KG1 (cell line): ENCODE measurements around the gene SHC2.
"Not testable (repeated sequence)": the region's sequence is repeated elsewhere in the genome, so short reads cannot be mapped to it uniquely, and the experiment has no call there.

Source experiments
- DNase-seq: peaks from one replicate; lab custom pipeline; 2025; lab: John Stamatoyannopoulos, UW

The SHC2 gene

GRCh38 chr19:468587-469256 is 7.9 kb upstream of the SHC2 start:
- no peak for DNase-seq

GRCh38 chr19:467554-467953 is 6.7 kb upstream of the SHC2 start:
- DNase-seq: no peak

- DNase-seq: no peak
Measured at GRCh38 chr19:465056-465816, 4.4 kb upstream of the SHC2 start.

- no peak for DNase-seq
Measured at GRCh38 chr19:464208-464545, 3.3 kb upstream of the SHC2 start.

DNA sequence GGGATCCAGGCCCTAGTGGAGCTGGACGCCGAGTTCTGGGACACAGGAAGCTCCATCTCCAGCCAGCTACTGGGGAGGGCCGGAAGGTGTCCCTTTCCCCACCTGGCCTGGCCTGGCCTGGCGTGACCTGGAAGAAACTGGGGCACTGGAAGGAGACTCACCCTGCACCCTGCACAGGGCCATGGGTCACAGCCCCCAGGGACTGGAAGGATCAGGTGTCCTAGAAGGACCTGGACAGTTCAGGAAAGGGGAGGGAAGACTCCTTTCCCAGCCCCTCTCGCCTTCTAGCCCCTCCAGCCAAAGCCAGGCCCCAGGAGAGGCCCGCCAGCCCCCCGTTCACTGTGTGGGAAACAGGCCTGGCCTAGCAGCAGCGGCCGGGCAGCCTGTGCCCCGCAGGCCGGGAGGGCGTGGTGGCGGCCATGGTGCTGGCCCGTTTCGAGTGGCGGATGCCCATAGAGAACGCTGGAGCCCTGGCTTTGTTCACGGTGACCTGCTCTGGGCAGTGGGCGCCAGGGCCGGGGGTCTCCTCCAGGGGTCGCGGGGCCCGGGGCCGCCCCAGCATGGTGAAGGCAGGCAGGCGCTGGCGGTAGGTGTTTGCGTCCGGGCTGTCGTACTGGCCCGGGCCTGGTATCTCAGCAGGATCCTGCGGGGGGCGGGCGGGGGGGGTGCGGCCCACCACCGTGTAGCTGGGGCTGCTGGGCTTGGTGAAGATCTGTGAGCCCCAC is 2.8 kb upstream of the SHC2 start:
- no peak for DNase-seq

GRCh38 chr19:461721-462551 is 1.1 kb upstream of the SHC2 start:
- no peak for DNase-seq

GRCh38 chr19:459724-460511 is 915 bp downstream of the SHC2 start:
- no peak for DNase-seq

DNA sequence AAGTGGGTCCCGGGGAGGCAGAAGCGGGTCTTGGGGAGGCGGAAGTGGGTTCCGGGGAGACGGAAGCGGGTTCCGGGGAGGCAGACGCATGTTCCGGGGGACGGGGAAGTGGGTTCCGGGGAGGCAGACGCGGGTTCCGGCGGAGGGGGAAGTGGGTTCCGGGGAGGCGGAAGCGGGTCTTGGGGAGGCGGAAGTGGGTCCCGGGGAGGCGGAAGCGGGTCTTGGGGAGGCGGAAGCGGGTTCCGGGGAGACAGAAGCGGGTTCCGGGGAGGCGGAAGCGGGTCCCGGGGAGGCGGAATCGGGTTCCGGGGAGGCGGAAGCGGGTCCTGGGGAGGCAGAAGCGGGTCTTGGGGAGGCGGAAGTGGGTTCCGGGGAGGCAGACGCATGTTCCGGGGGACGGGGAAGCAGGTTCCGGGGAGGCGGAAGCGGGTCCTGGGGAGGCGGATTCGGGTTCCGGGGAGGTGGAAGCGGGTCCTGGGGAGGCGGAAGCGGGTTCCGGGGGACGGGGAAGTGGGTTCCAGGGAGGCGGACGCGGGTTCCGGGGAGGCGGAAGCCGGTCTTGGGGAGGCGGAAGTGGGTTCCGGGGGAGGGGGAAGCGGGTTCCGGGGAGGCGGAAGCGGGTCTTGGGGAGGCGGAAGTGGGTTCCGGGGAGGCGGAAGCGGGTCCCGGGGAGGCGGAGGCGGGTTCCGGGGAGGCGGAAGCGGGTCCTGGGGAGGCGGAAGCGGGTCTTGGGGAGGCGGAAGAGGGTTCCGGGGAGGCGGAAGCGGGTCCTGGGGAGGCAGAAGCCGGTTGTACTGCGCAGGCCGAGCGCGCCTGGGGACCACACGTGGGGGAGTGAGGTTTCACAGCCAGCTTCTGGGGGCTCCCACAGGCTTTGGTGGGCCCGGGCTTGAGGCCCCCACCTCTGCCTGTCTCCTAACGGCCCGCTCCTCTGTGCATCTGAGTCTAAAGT is 2.5 kb downstream of the SHC2 start:
- no peak for DNase-seq

- DNase-seq: no peak
Measured at GRCh38 chr19:457636-458035, 3.2 kb downstream of the SHC2 start.

DNA sequence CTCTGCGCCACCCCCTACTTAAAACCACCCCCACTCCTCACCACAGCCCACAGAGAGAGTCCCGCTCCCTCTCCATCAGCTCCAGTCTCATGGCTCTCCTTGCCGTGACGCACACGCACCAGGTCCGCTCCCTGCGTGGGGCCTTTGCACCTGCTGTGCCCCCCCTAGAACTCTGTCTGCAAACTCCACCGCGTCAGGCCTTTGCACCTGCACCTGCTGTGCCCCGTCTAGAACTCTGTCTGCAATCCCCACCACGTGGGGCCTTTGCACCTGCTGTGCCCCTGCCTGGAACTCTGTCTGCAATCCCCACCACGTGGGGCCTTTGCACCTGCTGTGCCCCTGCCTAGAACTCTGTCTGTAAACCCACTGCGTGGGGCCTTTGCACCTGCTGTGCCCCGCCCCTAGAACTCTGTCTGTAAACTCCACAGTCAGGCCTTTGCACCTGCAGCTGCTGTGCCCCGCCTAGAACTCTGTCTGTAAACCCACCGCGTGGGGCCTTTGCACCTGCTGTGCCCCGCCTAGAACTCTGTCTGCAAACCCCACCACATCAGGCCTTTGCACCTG is 4.2 kb downstream of the SHC2 start:
- DNase-seq: no peak

DNA sequence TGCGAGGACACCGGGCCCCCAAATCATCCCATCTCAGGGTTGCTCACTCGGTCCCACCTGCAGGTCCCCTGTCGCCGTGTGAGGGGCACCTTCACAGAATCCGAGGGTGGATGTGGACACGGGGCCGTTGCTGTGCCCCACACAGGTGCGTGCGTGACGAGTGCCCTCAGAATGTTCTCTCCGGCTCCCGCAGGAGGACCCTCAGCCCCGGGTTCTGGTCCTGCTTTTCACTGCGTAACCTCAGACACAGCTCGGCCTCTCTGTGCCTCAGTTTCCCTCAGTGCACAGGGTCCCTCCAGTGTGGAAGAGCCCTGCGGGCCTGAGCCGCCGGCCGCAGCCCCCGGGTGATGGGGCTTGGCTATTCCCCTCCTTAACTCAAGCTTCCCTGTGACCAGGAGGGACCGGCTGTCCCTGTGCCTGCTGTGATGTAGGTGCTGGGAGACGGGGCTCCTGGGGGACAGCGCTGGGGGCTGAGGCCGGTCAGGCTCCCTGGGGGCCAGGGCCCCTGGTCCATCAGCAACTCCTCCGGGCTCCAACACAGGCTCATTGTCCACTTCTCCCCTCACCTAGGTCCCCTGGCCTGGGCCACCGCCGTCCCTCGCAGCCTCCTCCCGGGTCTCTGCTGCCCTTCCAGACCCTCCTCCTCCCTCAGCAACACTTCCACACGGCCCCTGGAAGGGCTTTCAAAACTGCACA is 4.8 kb downstream of the SHC2 start:
- no peak for DNase-seq

DNA sequence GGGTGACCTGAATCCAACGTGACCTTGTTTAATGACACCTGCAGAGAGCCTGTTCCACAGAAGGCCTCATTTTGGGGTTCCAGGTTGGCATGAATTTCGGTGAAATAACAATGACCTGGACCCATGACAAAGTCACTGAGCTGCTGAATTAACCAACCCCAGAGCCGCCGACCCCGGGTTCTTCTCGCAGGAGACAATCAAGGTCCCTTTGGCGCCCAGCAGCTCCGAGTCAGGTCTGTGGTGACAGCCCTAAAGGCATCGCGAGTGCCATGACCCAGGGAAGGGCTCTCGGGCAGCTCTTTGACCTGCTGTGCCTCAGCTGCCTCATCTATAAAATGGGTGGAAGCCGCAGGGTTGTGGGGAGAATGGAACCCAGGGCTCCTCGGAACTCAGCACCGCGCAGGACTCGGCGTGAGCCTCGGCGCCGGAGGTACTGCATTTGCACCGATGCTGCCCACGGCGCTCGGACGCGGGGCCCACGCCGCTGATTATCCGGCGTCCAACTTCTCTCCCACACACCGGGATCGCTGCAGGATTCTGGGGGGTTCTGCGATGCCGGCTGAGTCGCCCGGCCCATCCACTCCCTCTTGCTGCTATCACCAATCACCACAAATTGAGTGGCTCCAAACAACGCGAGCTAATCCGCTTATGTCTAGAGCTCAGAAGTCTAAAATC is 5.7 kb downstream of the SHC2 start:
- no peak for DNase-seq

GRCh38 chr19:453606-454005 is 7.2 kb downstream of the SHC2 start:
- no peak for DNase-seq

DNA sequence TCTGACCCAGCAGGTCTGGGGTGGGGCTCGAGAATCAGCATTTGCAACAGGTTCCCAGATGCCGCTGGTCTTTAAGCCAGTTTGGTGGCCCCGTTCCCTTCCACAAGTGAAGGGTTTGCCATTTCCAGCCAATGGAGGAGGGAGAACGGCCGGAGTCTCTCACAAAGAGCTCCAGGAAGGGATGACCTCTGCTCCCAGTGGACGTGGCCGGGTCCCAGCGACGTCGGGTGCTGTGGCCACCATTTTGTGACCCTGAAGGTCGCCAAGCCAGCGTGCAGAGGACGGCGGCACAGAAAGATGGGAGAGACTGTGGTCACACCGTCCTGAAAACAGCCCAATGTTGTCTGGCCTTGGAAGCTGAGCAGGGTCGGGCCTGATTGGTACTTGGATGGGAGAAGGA is 8.0 kb downstream of the SHC2 start:
- no peak for DNase-seq

DNA sequence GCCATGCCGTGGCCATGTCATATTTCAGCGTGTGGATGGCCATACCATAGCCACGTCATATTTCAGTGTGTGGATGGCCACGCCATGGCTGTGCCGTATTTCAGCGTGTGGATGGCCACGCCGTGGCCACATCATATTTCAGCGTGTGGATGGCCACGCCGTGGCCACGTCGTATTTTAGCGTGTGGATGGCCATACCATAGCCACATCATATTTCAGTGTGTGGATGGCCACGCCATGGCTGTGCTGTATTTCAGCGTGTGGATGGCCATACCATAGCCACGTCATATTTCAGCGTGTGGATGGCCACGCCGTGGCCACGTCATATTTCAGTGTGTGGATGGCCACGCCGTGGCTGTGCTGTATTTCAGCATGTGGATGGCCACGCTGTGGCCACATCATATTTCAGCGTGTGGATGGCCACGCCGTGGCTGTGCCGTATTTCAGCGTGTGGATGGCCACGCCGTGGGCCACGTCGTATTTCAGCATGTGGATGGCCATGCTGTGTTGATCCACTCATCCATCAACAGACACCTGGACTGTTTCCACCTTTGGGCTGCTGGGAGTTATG is 9.8 kb downstream of the SHC2 start:
- not testable (repeated sequence) for DNase-seq

GRCh38 chr19:449916-450315 is 10.9 kb downstream of the SHC2 start:
- no peak for DNase-seq

DNA sequence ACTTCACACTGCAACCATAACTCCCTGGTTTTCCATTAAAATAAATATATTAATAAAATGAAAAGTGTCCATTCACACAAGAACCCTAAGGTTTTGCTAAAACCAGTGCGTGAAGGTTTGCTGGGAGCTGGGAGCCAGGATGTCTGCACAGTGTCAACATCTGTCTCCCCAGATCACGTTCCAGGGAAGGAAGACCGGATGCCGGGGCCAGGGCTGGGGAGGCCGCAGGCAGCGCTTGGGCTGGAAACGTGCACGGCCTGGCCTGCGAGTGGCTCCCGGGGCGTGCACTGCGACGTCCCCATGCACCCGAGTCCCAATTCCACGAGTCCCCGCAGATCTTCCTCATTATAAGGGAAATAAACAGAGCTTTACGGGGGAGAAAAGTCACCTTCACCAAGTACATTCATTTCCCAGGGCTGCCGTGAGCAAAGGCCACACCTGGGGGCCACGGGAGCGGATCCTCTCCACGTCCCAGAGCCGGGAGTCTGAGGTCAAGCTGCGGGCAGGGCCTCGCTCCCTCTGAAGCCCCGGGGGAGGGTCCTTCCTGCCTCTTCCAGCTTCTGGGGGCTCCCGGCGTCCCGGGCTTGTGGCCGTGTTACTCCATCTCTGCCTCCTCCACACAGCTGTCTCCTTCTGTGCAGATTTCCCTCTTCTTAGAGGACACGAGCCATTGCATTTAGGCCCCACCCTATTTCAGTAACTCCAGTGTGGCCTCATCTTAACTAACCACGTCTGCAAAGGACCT is 12.8 kb downstream of the SHC2 start:
- DNase-seq: no peak

GRCh38 chr19:447064-447426 is 13.8 kb downstream of the SHC2 start:
- DNase-seq: no peak
